Esophagus (tissue), 2 donors: Measurements from ENCODE around the gene FUNDC2. TPM values are rescaled to one million over a fixed set of nuclear protein-coding genes. Genes with fewer than 3 reads are reported as not detected.
A peak's percentile ranks its signal among the peaks of the same experiment; 100 is the strongest.

Experiments used
- H3K27ac ChIP-seq, 2 donors: one replicate each; pipeline ENCODE4 v1.5.1; 2013; ENCODE audit warnings: low read depth in 2 of 2, mild to moderate bottlenecking in 2 of 2, inconsistent platforms in 1 of 2, low read length in 1 of 2, moderate library complexity in 1 of 2
- H3K27me3 ChIP-seq, 2 donors: one replicate each; pipeline ENCODE4 v1.6.1; 2013; ENCODE audit warnings: low read length in 2 of 2, control low read depth in 1 of 2, mild to moderate bottlenecking in 1 of 2; ENCODE audit not compliant: insufficient read depth in 2 of 2, control insufficient read depth in 1 of 2
- H3K36me3 ChIP-seq, 2 donors: one replicate each; pipeline ENCODE4 v1.6.1; 2013; ENCODE audit warnings: low read length in 1 of 2; ENCODE audit not compliant: control insufficient read depth in 2 of 2, insufficient read depth in 2 of 2
- H3K4me1 ChIP-seq, 2 donors: one replicate each; pipeline ENCODE4 v1.6.1; 2013; ENCODE audit warnings: low read length in 1 of 2; ENCODE audit not compliant: control insufficient read depth in 2 of 2, insufficient read depth in 2 of 2
- H3K4me3 ChIP-seq, 2 donors: one replicate each; pipeline ENCODE4 v1.5.1; 2013; ENCODE audit warnings: low read length in 2 of 2, mild to moderate bottlenecking in 2 of 2, low read depth in 1 of 2, moderate library complexity in 1 of 2
- H3K9me3 ChIP-seq, 2 donors: one replicate each; pipeline ENCODE4 v1.6.1; 2013; ENCODE audit warnings: mild to moderate bottlenecking in 2 of 2, low read depth in 1 of 2, low read length in 1 of 2, moderate library complexity in 1 of 2; ENCODE audit not compliant: control insufficient read depth in 2 of 2, insufficient read depth in 1 of 2
- WGBS, 2 donors: extraction: QIAGEN DNeasy Blood & Tissue Kit; methylation state at CpG; one replicate each; pipeline ENCODE4 v1.1.7; 2013; 5-methylcytosine and 5-hydroxymethylcytosine counted together
- polyA plus RNA-seq, 2 donors: library from polyadenylated mRNA; stranded (reverse); fragments of 200-250 nt; gene quantifications; one replicate each; pipeline ENCODE4 v1.2.3, GENCODE V29; 2013
- donor health status: healthy with polysubstance abuse.
- donor health status: Bipolar disorder and iron deficiency.

The FUNDC2 gene
- polyA plus RNA-seq, 2 donors = 31.8 to 58.4 TPM

DNA sequence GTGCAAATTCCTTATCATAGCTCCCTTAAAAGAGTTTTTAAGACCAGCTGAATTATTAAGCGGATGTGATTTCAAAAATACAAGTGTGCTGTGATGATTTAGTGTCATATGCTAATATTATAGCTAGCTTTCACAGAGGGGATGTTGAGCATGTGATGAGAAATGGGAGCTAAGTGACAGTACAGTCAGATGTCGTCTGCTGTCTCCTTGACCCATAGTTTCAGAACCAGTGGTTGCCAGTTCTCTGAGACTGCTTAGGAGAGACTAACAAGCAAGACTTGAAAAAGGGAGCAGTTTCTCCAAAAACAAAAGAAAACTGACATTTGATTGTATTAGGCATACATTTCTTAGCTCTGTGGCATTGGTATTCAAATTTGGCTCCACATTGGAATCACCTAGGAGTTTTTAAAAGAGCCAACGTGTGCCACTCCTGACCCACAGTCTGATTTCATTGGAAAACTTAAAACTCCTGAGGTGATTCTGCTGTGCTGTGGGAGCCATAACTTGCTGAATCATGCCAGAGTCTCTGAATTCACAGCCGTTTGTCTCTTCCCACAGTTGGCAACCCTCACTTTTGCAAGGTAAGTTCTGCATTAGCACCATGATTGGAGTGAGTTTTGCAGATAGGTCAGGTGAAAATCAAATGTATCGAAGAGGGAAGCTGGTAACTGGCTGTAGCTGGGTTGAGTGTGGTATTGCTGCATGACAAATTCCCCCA lies 20.3 kb downstream of the FUNDC2 start:
- Histone ChIP-seq H3K4me1 (no peaks in the 10 kb centered on the region), H3K4me3 (no peak overlapping the region), H3K27me3 (no peaks in the 10 kb centered on the region), H3K36me3 (no peaks in the 10 kb centered on the region), H3K27ac (no peak overlapping the region), H3K9me3 (no peaks in the 10 kb centered on the region)
- WGBS, 2 donors = 66 to 86% methylated on average over 5 of the region's 5 CpGs

DNA sequence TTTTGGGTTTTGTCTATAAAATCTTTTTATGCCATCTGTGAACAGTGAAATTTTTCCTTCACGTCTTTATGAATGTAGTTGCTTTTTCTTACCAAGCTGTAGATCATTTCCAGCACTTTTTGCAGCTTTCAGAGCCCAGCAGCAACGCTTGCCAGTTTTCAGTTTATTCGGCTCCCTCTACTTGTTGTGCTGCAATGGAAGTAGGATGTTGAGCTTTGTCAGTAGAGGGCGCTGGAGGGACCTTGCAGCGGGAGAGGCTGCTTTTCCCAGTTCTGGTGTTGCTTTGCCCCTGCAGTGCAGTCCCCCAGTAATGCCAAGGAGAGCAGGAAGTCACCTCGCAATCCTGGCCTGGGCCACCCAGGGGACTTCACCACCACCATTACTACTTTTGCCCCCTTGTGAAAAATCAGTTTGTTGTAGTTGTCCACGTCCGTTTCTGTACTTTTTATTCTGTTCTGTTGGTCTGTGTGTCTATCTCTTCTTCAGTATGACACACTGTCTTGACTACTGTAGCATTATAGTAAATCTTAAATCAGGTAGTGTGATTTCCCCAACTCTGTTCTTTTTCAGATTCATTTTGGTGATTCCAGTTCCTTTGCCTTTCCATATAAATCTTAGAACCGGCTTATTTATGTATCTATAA lies 22.5 kb downstream of the FUNDC2 start:
- 38 to 57% methylated on average over 9 of the region's 9 CpGs for WGBS, 2 donors
- H3K4me3 ChIP-seq = no peak overlapping the region
- H3K4me1 ChIP-seq = no peaks in the 10 kb centered on the region
- no peaks in the 10 kb centered on the region for H3K27me3 ChIP-seq
- no peaks in the 10 kb centered on the region for H3K36me3 ChIP-seq
- H3K9me3 ChIP-seq = no peaks in the 10 kb centered on the region
- no peak overlapping the region for H3K27ac ChIP-seq

DNA sequence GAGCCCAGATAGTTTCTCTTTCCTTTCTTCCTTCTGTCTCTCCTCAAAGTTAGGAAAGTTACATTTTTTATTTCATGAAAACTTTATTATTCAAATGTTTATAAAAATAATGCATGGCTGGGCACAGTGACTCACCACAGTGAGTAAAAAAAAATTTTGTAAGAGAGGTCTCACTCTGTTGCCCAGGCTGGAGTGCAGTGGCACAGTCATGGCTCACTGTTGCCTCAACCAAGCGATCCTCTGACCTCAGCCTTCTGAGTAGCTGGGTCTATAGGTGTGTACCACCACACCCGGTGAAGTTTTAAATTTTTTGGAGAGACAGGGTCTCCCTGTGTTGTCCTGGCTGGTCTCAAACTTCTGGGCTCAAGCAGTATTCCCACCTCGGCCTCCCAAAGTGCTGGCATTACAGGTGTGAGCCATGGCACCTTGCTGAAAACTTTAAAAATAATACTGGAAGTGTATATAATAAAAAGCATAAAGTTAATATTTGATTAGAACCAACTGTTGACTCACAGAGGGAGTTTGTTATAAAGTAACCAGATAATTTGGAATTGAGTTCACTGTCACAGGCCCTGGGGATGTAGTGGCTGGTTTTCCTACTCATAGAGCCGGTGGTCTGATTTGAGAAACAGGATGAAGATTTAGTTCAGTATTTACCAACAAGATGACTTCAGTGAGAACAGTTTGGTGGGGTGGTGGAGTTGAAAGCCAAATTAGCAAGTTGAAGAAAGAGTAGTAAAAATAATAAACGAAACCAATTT lies 26.3 kb downstream of the FUNDC2 start:
- Histone ChIP-seq H3K27ac (no peak overlapping the region), H3K4me3 (no peak overlapping the region), H3K36me3 (no peaks in the 10 kb centered on the region), H3K9me3 (no peaks in the 10 kb centered on the region), H3K4me1 (no peaks in the 10 kb centered on the region), H3K27me3 (no peaks in the 10 kb centered on the region)
- WGBS, 2 donors = 62 to 91% methylated on average over 5 of the region's 5 CpGs

DNA sequence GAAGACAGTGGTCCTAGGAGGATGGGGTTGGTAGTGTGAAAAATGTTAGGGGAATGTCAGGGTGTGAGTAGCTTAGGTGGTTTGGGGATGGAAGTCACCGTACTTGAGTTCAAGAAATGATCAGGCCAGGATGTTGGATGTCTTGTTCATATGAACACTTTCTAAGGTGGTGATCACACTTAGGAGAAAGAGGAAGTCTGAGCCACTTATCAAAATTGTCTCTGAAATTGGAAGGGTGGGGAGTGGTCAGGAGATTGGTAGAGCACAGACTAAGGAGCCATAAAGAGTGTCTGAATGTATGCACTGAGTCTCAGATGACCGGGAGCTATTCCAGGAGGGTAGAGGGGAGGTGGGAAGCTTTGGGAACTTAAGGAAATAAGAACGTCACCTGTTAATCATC lies 27.0 kb downstream of the FUNDC2 start:
- no peaks in the 10 kb centered on the region for H3K36me3 ChIP-seq
- no peak overlapping the region for H3K4me3 ChIP-seq
- H3K9me3 ChIP-seq = no peaks in the 10 kb centered on the region
- no peaks in the 10 kb centered on the region for H3K4me1 ChIP-seq
- 79 to 95% methylated on average over 3 of the region's 3 CpGs for WGBS, 2 donors
- no peak overlapping the region for H3K27ac ChIP-seq
- no peaks in the 10 kb centered on the region for H3K27me3 ChIP-seq

DNA sequence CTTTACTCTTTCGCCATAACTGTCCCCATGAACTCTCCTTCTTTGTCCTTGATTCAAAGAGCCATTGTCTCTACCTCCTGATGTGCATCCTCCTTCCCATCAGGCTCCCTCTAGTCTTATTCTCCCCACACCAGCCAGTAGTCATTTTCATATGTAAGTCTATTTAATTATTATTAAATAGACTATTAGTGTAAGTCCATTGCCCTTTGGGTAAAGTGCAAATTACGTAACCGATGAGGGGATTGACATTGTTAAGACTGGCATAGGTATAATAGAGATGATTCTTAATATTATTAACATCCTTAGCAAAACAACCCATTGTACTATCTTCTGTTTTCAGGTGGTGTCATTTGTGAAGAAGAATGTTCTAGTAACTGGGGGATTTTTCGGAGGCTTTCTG lies 27.6 kb downstream of the FUNDC2 start:
- Histone ChIP-seq H3K27me3 (no peaks in the 10 kb centered on the region), H3K4me3 (no peak overlapping the region), H3K9me3 (no peaks in the 10 kb centered on the region), H3K4me1 (no peaks in the 10 kb centered on the region), H3K27ac (no peak overlapping the region), H3K36me3 (no peaks in the 10 kb centered on the region)
- 89% methylated on average over 4 of the region's 4 CpGs for WGBS, 2 donors

DNA sequence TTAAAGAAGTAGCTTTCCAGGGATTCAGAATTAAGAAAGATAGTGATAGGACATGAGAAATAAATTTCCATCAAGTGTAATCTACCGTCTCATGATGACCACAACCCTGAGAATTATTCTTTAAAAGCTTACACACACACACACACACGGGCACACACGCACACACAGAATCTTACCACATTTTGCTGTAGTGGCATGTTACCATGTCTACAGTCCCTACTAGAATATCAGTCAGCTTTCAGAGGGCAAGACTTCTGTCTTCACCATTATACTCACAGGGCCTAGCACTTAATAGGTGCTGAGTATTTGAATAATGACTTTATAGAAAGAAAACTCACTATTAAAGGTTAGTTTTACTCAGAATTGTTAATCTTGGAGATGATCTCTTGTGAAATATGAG lies 28.9 kb downstream of the FUNDC2 start:
- H3K4me1 ChIP-seq = no peaks in the 10 kb centered on the region
- no peaks in the 10 kb centered on the region for H3K27me3 ChIP-seq
- WGBS, 2 donors = 80 to 86% methylated on average over 3 of the region's 3 CpGs
- H3K4me3 ChIP-seq = no peak overlapping the region
- no peaks in the 10 kb centered on the region for H3K9me3 ChIP-seq
- no peak overlapping the region for H3K27ac ChIP-seq
- H3K36me3 ChIP-seq = no peaks in the 10 kb centered on the region

DNA sequence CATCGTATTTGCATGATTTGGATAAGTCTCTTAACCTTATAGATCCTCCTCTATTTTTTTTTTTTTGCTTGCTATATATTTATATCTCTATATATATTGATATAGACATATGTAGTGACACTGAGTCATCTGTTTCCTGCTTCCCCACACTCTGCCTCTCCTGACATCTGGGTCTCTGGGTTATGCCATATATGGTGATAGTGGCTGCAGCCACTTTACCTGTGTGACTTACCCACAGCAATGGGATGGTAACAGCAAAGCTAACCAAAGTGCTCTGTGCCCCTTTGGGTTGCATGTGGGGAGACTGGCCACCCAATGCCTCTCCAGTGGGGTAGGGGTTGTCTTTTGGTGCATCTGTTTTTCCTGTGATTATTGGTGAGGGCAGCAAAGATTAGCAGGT lies 29.8 kb downstream of the FUNDC2 start:
- 64 to 96% methylated on average over 1 of the region's 1 CpG for WGBS, 2 donors
- Histone ChIP-seq H3K27ac (no peak overlapping the region), H3K4me1 (no peaks in the 10 kb centered on the region), H3K36me3 (no peaks in the 10 kb centered on the region), H3K4me3 (no peak overlapping the region), H3K9me3 (no peaks in the 10 kb centered on the region), H3K27me3 (no peaks in the 10 kb centered on the region)

DNA sequence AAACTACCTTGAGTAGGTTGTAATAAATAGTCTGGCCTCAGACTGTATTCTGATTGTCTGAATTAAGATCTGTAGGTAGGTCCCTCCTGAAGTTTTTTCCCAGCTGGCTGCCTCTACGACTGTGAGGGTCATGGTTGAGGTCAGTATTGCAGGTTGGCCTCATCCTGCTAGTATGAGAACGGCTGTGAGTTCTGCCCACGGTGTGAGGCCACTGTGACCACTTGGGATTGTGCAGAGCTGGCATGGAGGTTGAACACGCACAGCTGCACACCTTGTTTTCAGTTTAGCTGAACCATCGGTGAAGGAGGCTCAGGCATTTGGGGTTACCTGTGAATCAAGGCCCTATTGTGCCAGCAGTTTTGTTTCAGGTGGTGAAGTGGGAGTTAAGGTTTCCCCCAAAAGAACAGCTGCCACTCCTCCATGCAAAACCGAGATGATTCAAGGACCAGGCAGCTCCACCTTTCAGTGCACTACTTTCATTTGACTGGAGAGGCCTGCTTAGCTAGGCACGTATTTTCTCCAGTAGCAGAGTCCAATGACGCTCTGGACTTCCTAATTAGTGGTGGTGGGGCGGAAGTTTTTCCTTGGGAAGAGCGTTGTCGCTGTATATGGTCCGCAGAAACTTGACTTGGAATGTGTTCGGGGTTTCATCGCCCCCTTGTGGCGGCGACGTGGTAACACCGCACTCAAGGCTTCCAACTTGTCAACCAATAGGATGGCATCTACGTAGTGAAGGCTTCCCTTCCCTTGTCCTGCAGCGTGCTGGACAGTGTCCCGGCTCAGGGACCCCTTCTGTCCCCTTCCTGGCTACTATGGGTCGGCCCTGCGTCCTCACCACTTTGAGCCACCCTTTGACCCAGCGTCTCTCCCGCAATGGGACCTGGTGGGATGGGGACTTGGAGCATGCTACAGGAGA lies 30.5 kb downstream of the FUNDC2 start:
- Histone ChIP-seq H3K27ac (peak overlapping the region; percentile 16 to 18), H3K4me3 (peak overlapping the region in 1 of 2 donors; percentile 17)
- 17 to 27% methylated on average over 24 to 25 of the region's 25 CpGs for WGBS, 2 donors

DNA sequence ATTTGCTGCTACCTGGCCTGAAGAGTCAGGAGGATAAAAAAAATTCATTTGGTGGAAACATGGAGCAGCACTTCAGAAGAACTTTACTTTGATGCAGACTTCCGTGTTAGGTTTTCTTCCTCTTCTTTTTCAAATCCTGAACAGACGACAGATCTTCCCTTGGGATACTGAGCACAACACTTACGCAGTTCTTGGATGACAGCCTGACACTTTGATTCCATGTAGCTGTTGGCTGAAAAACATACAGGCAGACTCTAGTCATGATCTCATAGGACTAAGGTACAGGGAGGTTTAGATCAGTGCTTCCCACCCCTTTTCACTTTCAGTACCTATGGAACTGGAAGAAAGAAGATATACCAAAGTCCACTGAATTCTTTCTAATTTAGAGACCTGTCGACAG lies 35.1 kb downstream of the FUNDC2 start:
- Histone ChIP-seq H3K36me3 (no peaks in the 10 kb centered on the region), H3K27me3 (no peaks in the 10 kb centered on the region), H3K4me1 (no peaks in the 10 kb centered on the region), H3K27ac (no peak overlapping the region), H3K9me3 (no peaks in the 10 kb centered on the region), H3K4me3 (no peak overlapping the region)
- WGBS, 2 donors = 68 to 74% methylated on average over 4 of the region's 4 CpGs

More for the DNA sequence above, 30.5 kb downstream of the FUNDC2 start:
- no peaks in the 10 kb centered on the region for H3K27me3 ChIP-seq
- no peaks in the 10 kb centered on the region for H3K4me1 ChIP-seq
- no peaks in the 10 kb centered on the region for H3K9me3 ChIP-seq
- no peaks in the 10 kb centered on the region for H3K36me3 ChIP-seq
